Heart left ventricle (tissue), 13 donors: ENCODE measurements around the gene ERLIN1.

Source experiments
- POLR2A ChIP-seq, 2 donors: fragments of 450-650 bp; IDR thresholded peaks; one replicate each; pipeline ENCODE4 v1.6.1; 2017; ENCODE audit warnings: antibody characterized with exemption in 2 of 2, mild to moderate bottlenecking in 2 of 2, moderate library complexity in 2 of 2
- TF ChIP-seq, protein P1 (sequence below), 12 donors: fragments of 200-600 bp; sonication (generic) in 4 of 12; IDR thresholded peaks; one replicate each; pipeline versions ENCODE4 v1.5.0 to v1.8.0; 2018 to 2022; ENCODE audit warnings: antibody characterized with exemption in 12 of 12, mild to moderate bottlenecking in 5 of 12
- donor health status: ischemic (EF 13 %, LVEDD 7.1; RV severe dilation, severe dysfunction).
- donor health status: DM: no; HTN: yes; CAD: no.
- donor health status: DM: no; HTN: no; CAD: no.
- donor health status: ischemic (EF 25% LVEDD 6.9; RV normal size, moderate dysfunction).
- donor health status: ischemic (EF 25% LVEDD 5.7; RV mildly dilated, moderate dysfunction).
- donor health status: ischemic (EF 35%, LVEDD 5.7; RV mildly dilated, moderate dysfunction).
- donor health status: nonischemic (EF 11% LVEDD 7.7; RV severe dilation, severe dysfunction).
- donor health status: DM: yes; HTN: yes; CAD: no.
- donor health status: PGD.
- donor health status: ischemic (EF 29% LVEDD 5.4; RV normal size, mild dysfunction).
- donor health status: nonischemic (EF 23%, LVEDD 6.1; RV moderate dilation, normal function).

DNA sequence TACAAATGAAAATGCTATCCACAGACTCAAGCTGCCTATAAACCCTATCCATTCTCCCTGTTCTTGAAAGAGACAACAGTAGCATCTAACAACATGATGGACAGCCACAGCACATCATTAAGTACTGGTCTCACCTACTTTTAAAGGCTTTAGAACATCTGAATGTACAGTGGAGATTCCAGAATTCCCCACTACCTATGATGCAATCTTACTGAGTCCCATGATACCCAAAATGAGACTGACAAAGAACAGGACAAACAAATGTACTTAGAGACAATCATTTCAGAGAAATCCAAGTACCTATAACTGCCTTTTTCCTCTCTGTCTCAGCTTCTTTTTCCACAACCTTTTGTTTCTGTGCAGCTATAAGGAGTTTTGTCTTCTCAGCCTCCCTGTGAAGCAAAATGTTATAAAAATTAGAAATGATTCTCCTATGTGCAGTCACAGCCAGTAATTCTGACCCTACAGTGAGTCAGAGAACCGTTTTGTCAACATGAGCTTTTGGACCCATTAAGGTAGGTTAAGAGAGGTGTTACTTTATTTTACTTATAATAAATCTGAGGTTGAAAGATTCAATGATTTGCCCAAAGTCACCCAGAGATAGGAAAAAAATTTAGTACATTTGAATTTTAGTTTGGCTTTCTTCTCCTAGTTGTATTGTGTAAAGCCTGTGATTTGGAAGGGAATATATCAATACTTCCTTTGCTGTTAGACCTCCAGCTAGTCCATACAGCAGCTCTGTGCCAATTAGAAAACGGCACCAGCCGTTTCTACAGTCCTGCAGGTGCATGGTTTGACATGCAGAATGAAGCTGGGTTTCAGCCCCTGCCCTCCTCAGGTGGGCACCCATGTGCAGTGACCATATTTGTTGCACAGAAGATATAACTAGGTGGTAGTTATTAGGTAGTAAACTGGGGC is 21.9 kb downstream of the ERLIN1 start:
- TF ChIP-seq, protein P1, sequence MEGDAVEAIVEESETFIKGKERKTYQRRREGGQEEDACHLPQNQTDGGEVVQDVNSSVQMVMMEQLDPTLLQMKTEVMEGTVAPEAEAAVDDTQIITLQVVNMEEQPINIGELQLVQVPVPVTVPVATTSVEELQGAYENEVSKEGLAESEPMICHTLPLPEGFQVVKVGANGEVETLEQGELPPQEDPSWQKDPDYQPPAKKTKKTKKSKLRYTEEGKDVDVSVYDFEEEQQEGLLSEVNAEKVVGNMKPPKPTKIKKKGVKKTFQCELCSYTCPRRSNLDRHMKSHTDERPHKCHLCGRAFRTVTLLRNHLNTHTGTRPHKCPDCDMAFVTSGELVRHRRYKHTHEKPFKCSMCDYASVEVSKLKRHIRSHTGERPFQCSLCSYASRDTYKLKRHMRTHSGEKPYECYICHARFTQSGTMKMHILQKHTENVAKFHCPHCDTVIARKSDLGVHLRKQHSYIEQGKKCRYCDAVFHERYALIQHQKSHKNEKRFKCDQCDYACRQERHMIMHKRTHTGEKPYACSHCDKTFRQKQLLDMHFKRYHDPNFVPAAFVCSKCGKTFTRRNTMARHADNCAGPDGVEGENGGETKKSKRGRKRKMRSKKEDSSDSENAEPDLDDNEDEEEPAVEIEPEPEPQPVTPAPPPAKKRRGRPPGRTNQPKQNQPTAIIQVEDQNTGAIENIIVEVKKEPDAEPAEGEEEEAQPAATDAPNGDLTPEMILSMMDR (IDR thresholded peaks at IDR 0.05): no peak
- no peak for TF ChIP-seq POLR2A (IDR thresholded peaks at IDR 0.05)
